HEK293 (cell line): ENCODE data around the gene CHST7.

Experiments used
- CTCF ChIA-PET: fragments of 350-600 bp; formaldehyde crosslinking; extraction: SDS; loops from one replicate; lab custom pipeline; 2021; ENCODE audit warnings: antibody characterized with exemption; lab: Yijun Ruan, JAX
- POLR2A ChIA-PET: fragments of 300-600 bp; formaldehyde crosslinking; extraction: SDS; loops from one replicate; lab custom pipeline; 2020; ENCODE audit warnings: antibody characterized with exemption, inconsistent platforms; lab: Yijun Ruan, JAX
- H3K27ac ChIP-seq: fragments of 200-500 bp; sonication (Bioruptor generic); 2 replicates; pipeline ENCODE4 v1.5.1; 2014; ENCODE audit warnings: low read depth, low read length, control low read depth, inconsistent platforms; ENCODE audit errors: extremely low read depth
- H3K36me3 ChIP-seq, 2 experiments: fragments of 200-500 bp in 1 of 2; sonication (Bioruptor generic) in 1 of 2; 1 replicate in 1 of 2; 2 replicates in 1 of 2; pipeline ENCODE4 v1.5.1; 2014 to 2017; ENCODE audit warnings: inconsistent platforms in 2 of 2, low read length in 2 of 2; ENCODE audit not compliant: control insufficient read depth in 2 of 2, insufficient read depth in 1 of 2
- H3K4me1 ChIP-seq: fragments of 200-500 bp; sonication (Bioruptor generic); 2 replicates; pipeline ENCODE4 v1.5.1; 2014; ENCODE audit warnings: mild to moderate bottlenecking, low read length, inconsistent platforms; ENCODE audit not compliant: control insufficient read depth, insufficient read depth
- H3K4me3 ChIP-seq: 2 replicates; pipeline ENCODE4 v1.5.1; 2011; ENCODE audit warnings: low read depth, mild to moderate bottlenecking, control low read depth, low read length, moderate library complexity
- H3K9me3 ChIP-seq: fragments of 200-500 bp; sonication (Bioruptor generic); 2 replicates; pipeline ENCODE4 v1.5.1; 2014; ENCODE audit warnings: low read depth, low read length, inconsistent platforms; ENCODE audit not compliant: control insufficient read depth, insufficient read depth
- KLF1 ChIP-seq: fragments of 450-650 bp; formaldehyde crosslinking; IDR thresholded peaks from 2 replicates; pipeline ENCODE4 v1.5.1; 2016; ENCODE audit warnings: missing biosample characterization, missing genetic modification characterization
- ZNF2 ChIP-seq: fragments of 450-650 bp; formaldehyde crosslinking; IDR thresholded peaks from 2 replicates; pipeline ENCODE4 v1.5.1; 2016; ENCODE audit warnings: missing biosample characterization, missing genetic modification characterization
- ZNF23 ChIP-seq: fragments of 450-650 bp; formaldehyde crosslinking; IDR thresholded peaks from 2 replicates; pipeline ENCODE4 v1.5.1; 2016; ENCODE audit warnings: missing biosample characterization, missing genetic modification characterization, borderline replicate concordance
- ZNF366 ChIP-seq: fragments of 450-650 bp; formaldehyde crosslinking; conservative IDR thresholded peaks from 2 replicates; pipeline ENCODE4 v1.5.1; 2016; ENCODE audit warnings: missing biosample characterization, missing genetic modification characterization
- TF ChIP-seq, protein P1 (sequence below): fragments of 450-650 bp; formaldehyde crosslinking; IDR thresholded peaks from 2 replicates; pipeline ENCODE4 v1.5.1; 2016; ENCODE audit warnings: missing biosample characterization, missing genetic modification characterization, borderline replicate concordance

CHST7 gene

DNA sequence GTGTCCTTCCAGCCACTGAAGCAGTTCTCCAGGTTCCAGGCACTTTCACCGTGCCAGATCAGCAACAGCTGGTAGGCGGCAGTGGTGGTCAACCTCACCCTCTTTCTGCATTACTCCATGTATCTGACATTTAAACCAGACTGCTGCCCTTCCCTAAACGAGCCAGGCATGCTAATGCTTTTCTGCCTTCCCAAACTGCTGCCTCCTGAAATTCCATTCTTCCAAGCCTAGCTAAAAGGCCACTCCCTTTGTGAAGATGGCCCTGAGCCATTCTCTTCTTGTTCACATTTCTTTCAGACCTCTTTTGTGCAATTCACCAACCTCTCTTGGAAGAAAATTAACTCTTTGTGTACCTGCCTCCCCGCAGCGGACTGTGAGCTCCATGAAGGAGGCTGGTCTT lies 73.7 kb downstream of the CHST7 start:
- Histone ChIP-seq H3K4me3 (no peak overlapping the region), H3K27ac (no peak overlapping the region), H3K4me1 (no peaks in the 10 kb centered on the region), H3K36me3 (peaks cover 0 to 18% of the 10 kb centered on the region in 2 experiments; a peak in 2 of 3 replicates), H3K9me3 (no peaks in the 10 kb centered on the region)
- CTCF ChIA-PET = interaction anchor here (1.2 kb wide), 1 partner anchor 10 kb away, joined by 3 read pairs; no protein-coding TSS in a partner anchor
- no peak for TF ChIP-seq ZNF23 (tag by site-specific recombination)
- TF ChIP-seq, protein P1, sequence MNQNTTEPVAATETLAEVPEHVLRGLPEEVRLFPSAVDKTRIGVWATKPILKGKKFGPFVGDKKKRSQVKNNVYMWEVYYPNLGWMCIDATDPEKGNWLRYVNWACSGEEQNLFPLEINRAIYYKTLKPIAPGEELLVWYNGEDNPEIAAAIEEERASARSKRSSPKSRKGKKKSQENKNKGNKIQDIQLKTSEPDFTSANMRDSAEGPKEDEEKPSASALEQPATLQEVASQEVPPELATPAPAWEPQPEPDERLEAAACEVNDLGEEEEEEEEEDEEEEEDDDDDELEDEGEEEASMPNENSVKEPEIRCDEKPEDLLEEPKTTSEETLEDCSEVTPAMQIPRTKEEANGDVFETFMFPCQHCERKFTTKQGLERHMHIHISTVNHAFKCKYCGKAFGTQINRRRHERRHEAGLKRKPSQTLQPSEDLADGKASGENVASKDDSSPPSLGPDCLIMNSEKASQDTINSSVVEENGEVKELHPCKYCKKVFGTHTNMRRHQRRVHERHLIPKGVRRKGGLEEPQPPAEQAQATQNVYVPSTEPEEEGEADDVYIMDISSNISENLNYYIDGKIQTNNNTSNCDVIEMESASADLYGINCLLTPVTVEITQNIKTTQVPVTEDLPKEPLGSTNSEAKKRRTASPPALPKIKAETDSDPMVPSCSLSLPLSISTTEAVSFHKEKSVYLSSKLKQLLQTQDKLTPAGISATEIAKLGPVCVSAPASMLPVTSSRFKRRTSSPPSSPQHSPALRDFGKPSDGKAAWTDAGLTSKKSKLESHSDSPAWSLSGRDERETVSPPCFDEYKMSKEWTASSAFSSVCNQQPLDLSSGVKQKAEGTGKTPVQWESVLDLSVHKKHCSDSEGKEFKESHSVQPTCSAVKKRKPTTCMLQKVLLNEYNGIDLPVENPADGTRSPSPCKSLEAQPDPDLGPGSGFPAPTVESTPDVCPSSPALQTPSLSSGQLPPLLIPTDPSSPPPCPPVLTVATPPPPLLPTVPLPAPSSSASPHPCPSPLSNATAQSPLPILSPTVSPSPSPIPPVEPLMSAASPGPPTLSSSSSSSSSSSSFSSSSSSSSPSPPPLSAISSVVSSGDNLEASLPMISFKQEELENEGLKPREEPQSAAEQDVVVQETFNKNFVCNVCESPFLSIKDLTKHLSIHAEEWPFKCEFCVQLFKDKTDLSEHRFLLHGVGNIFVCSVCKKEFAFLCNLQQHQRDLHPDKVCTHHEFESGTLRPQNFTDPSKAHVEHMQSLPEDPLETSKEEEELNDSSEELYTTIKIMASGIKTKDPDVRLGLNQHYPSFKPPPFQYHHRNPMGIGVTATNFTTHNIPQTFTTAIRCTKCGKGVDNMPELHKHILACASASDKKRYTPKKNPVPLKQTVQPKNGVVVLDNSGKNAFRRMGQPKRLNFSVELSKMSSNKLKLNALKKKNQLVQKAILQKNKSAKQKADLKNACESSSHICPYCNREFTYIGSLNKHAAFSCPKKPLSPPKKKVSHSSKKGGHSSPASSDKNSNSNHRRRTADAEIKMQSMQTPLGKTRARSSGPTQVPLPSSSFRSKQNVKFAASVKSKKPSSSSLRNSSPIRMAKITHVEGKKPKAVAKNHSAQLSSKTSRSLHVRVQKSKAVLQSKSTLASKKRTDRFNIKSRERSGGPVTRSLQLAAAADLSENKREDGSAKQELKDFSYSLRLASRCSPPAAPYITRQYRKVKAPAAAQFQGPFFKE (tag by site-specific recombination) = no peak
- no peak for TF ChIP-seq ZNF366
- TF ChIP-seq ZNF2 (tag by site-specific recombination) = no peak
- no peak for TF ChIP-seq KLF1 (tag by site-specific recombination)
- POLR2A ChIA-PET = no interaction called here
